Activated naive CD4-positive, alpha-beta T cell treated with Interleukin-2 at 50 U/mL for 16 hours (primary cell): ENCODE data around the gene IQCE.
"Not testable (repeated sequence)": the region's sequence is repeated elsewhere in the genome, so short reads cannot be mapped to it uniquely, and the experiment has no call there.

Source experiments
- DNase-seq: peaks from one replicate; pipeline ENCODE4 v3.0.0-alpha.2; 2020

IQCE gene

DNA sequence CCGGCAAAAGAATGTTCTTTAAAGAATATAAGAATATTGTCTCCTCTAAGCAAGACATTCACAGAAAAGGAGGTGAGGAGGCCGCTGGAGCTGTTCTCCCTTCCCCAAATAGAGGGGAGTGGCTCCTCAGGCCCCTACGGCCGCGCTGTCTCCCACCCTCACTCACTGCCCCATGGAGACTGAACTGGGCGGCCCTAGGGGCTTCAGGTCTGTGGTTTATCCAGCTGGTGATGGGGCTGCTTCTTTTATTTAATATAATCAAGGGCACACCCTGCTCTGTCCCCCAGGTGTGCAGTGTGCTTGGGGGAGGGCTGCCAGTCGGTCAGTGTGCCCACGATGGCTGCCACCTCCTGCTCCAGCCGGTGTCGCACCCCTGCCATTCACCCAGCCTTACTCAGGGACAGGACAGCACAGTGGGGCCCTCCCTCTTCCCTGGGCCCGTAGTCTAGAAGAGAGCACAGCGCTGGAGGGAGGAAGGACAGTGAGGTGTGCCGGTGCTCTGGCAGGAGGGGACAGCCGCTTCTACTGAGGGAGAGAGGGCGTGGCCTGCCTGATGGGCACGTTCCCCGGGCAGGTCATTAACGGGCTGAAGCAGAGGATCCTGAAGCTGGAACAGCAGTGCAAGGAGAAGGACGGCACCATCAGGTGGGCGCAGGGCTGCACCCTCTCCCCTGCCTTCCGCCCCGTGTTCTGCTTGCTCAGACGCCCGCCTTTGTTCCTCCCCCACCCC is 23.4 kb downstream of the IQCE start:
- no peak for DNase-seq

DNA sequence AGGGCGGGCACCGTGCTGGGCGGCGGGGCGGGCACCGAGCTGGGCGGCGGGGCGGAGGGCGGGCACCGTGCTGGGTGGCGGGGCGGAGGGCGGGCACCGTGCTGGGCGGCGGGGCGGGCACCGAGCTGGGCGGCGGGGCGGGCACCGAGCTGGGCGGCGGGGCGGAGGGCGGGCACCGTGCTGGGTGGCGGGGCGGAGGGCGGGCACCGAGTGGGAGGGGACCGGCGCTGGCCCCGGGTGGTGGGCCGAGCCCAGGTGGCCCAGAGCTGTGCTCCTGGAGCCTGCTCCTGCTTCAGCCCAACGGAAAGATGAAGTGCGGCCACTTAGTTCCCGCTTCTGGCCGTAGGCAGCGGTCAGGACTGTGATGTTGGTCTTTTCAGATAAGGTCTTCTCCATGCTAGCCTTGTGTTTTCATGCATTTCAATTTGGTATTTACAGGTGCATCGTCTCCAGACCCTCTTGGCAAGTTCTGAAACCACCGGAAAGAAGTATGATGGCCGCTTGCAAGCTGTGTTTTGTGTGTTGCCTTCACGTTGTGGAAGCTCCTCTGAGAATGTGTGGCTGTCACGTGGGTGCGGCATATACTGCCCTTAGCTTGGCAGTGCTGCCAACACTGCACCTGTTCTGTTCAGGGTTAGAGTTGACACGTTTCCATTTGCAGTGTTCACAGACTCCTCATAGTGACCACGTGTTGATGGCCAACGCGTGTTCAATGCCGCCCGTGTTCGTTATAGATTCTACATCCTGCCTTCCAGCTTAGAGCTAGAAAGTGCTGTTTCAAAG is 25.2 kb downstream of the IQCE start:
- DNase-seq = no peak

DNA sequence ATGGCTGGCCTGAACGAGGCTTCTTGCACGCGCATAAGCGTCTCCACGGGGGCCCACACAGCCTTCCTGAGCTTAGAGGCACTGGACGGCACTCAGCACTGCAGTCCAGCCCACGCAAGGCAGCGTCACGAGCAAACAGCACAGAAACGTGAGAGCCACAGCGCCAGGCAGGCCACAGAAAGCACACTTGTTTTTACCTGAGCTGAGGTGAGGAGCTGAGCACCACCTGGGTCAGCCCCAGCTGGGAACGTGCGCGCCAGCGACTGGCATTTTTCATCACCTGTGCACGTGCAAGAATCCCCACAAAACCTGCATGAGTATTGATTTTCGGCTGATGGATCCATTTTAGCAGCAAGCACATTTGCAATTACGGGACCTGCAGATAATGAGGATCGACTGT is 26.7 kb downstream of the IQCE start:
- DNase-seq = no peak

- no peak for DNase-seq
Observed at GRCh38 chr7:2586326-2587020, 27.7 kb downstream of the IQCE start.

- DNase-seq = no peak
Observed at GRCh38 chr7:2587134-2587533, 28.4 kb downstream of the IQCE start.

DNA sequence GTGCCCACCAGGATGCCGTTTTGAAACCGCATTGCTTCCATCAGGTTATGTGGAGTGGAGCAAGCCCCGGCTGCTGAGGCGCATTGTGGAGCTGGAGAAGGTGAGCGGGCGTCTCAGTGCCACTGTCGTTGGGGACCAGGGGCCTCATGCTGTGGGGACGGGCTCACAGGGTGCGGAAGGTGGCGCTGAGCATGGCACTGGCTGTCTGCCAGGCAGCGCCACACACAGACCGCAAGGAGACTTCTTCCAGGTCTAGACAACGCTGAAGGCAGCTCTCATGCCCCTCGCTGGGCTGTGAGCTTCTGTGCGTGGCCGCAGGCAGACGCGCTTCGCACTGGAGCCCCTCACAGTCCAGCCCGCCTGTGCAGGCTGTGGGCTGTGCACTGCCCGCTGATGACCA is 29.0 kb downstream of the IQCE start:
- DNase-seq = no peak

DNA sequence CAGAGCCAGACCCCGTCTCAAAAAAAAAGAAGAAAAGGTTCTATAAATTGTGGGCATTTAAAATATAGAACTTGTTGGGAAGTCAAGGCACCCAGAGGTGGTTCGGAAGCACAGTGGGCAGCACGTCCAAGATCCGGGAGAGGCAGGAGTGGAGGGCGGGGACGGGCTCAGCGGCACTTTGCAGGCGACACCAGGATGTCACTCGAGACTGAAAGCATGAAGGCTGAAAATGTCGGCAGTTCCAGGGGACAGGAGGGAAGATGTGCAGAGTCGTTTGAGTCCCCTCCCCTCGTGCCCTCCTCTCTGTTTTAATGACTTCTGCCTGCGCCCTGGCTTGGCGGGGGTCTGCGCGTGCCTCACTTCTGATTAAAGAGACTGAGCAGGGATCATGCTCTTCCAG is 30.6 kb downstream of the IQCE start:
- DNase-seq = no peak

- not testable (repeated sequence) for DNase-seq
Observed at GRCh38 chr7:2589941-2590340, 31.2 kb downstream of the IQCE start.

GRCh38 chr7:2592375-2592865 is 33.6 kb downstream of the IQCE start:
- no peak for DNase-seq

DNA sequence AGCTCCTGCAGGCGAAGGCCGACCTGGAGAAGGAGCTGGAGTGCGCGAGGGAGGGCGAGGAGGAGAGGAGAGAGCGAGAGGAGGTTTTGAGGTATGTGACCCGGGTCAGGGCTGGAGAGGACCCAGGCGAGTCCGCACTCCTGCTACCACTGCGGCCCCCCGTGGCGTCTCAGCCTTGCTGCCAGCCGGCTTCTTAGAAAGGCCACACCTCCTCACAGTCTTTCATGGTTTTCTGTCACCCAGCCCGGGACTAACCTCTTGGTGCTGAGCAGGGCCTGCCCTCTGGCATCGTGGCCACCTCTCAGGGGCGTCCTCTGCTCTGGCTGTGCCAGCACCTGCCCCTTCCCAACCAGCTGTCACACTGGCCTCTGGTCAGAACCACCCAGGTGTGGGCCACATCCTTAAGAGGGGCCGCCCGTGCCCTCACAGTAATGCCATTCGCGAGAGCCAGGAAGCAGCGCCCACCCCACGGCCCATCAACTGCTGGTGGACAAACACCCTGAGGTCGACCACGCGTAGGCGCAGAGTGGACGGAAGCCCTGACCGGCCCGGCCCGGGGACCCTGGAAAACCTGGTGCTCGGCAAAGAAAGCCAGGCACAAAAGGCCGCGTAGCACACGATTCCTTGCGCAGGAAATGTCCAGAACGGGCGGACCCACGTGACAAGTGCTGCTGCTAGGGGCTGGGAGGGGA is 34.4 kb downstream of the IQCE start:
- no peak for DNase-seq

- DNase-seq = no peak
Observed at GRCh38 chr7:2594599-2594998, 35.8 kb downstream of the IQCE start.

DNA sequence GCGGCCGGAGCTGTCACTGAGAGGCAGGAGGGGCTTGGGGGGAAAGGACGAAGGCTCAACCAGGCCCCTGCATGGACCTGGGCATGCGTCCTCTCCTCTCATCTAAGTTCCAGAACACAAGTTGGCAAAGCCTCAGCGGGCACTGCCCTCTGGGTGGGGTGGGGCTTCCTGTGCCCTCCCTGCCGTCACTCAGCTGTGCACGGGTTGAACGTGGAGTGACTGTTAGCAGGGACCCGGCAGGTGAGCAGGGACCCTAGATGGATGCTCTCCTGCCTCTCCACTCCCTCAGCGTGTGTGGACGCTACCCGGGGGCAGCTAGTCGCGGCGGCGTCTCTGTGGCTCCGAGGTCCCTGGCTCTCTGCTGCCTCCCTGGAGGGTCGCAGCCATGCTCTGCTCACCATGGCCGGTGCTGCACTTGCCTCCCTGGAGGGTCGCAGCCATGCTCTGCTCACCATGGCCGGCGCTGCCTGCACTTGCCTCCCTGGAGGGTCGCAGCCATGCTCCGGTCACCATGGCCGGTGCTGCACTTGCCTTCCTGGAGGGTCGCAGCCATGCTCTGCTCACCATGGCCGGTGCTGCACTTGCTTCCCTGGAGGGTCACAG is 36.6 kb downstream of the IQCE start:
- no peak for DNase-seq

- no peak for DNase-seq
Observed at GRCh38 chr7:2596464-2597272, 37.9 kb downstream of the IQCE start.

GRCh38 chr7:2597273-2597640 is 38.5 kb downstream of the IQCE start:
- DNase-seq = no peak

DNA sequence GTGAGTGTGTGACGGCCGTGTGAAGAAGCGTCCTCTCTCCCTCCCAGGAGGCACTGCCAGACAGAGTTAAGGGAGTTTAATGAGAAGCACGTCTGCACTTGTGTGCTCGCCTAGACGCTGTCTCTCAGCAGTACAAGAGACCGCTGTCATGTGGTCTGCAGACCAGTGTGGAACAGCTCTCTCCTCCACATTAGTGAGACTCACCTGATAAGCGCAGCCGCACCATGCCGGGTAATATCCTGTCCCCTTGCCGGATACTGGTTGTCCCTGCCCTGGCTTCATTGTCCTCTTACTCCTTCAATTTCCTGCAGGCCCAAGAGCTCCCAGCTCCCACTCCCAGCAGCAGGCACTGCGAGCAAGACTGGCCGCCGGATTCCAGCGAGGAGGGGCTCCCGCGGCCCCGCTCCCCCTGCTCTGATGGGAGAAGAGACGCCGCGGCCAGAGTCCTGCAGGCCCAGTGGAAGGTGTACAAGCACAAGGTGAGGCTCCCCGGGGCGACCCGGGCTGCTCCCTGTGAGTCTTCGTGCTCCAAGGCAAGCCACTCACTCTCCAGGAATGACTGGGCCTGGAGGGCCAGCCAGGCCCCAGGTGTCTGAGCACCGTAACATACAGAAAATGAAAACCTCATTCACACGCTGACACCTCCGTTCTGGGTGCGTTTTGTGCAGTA is 39.5 kb downstream of the IQCE start:
- no peak for DNase-seq

DNA sequence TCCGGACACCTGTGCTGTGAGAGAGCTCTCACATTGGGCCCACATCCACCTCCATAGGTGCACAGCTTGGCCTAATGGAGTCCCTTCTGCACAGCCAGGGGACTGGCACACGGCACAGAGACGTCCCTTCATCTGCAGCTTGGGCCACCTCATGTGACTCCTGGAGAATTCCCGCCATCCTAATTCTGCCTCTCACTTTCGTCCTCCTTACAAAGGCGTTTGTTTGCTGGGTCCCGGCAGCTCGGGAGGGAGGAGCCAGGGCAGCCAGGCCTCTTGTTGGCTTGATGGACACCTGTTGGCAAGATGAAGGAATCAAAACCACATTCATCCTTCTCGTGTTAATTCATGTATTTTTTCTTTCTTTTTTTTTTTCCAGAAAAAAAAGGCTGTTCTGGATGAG is 42.3 kb downstream of the IQCE start:
- no peak for DNase-seq

DNA sequence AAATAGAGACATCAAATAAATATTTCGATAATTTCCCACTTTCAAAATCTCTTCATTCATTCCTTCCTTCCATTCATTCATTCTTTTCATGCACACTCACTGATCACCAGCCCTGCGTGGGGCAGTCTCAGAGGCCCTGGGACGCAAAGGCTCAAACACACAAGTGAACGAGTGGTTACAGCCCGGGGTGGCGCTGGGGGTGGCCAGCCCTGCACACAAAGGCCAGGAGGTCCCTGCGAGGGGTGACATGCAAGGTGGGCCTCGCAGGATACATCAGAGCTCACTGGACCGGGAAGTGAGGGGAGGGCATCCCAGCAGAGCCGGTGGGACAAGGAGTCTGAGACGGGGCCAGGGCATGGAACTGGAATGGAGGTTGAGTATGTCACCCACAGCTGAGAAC is 43.1 kb downstream of the IQCE start:
- DNase-seq = no peak

DNA sequence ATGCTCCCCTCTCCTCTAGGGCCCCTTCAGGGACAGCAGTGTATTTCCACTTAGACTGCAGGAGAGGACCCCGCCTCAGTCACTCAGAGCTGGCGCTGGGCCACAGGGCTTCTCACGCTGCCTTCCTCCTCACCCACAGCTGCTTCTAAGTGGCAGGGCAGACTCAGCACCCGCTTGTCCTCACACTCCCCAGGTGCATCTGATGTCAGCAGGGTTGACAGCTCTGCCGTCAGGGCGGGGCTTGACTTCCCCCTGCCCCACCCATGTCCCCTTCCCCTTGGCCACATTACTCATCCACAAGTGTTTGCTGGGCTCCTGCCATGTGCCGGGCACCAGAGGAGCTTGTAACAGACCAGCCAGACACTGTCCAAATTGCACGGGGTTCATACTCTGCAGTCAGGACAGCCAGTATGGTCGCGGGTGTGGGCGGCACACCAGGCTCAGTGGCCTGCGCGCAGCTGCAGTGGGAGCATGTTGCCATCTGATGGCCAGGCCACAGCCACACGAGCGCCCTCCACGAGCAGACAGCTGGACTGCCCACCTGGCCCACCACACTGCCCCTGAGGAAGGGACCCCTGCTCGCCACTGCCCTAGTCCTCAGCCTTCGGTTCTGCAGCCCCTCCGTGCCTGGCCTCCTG is 43.7 kb downstream of the IQCE start:
- no peak for DNase-seq

- DNase-seq = no peak
Observed at GRCh38 chr7:2603044-2603965, 44.5 kb downstream of the IQCE start.
